GM18868 (cell line): ENCODE data around the gene HEMK1.

ENCODE experiments used
- ATAC-seq: cut with Tn5 transposase; IDR thresholded peaks from one replicate; pipeline ENCODE4 v1.9.1; 2021; ENCODE audit warnings: mild to moderate bottlenecking, moderate library complexity; ENCODE audit not compliant: unreplicated experiment

The HEMK1 gene

GRCh38 chr3:50633230-50633790, 64.0 kb downstream of the HEMK1 start:
- no peak for ATAC-seq

- no peak for ATAC-seq
Measured at GRCh38 chr3:50635066-50635465, 65.7 kb downstream of the HEMK1 start.

DNA sequence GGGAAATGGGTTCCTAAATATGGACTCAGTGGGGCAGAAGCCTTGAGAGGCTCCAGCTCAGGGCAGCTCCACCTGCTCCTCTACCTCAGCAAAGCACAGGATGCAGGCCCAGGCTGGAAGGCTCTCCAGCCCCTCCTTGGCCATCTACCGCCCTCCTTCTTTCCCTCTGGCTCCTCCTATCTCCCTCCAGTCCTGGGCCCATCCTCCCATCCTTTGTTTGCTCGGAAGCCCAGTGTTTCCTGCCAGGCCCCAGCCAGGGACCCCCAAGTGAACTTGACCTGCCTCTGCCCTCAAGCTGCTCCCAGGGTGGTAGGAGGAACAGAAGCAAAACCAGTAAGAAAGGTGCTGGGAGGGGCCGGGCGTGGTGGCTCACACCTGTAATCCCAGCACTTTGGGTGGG, 67.7 kb downstream of the HEMK1 start:
- no peak for ATAC-seq

DNA sequence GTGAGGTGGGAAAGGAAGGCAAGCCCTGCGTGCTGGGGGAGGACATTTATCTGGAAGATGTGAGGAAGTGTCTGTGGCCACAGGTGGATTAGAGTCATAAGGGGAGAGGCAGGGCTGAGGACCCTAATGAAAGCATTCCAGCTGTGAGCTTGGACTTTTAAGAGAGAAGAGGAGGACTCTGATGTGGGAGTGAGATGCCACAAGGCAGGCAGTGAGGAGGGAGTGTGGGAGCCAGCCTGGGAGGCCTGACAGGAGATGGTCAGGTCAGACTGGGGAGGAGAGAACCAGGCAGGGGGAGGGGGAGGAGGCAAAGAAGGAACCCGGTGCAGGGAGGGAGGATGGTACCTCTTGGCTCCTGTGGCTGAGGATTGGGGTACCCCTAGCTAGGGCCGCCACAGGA, 68.6 kb downstream of the HEMK1 start:
- no peak for ATAC-seq

GRCh38 chr3:50639055-50639494, 69.8 kb downstream of the HEMK1 start:
- ATAC-seq = no peak

- no peak for ATAC-seq
Measured at GRCh38 chr3:50642382-50642781, 73.1 kb downstream of the HEMK1 start.

- no peak for ATAC-seq
Measured at GRCh38 chr3:50644561-50644960, 75.2 kb downstream of the HEMK1 start.

GRCh38 chr3:50645378-50645777, 76.1 kb downstream of the HEMK1 start:
- ATAC-seq = no peak
